Measurements from ENCODE around the gene PRIMPOL. TPM values are rescaled to one million over a fixed set of nuclear protein-coding genes. Genes with fewer than 3 reads are reported as not detected.

The PRIMPOL gene
- total RNA-seq, 1 donor from 2014 or later, result 11.3 TPM

- Mint-ChIP-seq H3K27ac (ENCODE audit: unreplicated experiment) (no peak overlapping the region), H3K27me3 (ENCODE audit: low read depth) (no peaks in the 10 kb centered on the region), H3K4me1 (ENCODE audit: low read depth) (peaks cover 25% of the 10 kb centered on the region), H3K36me3 (ENCODE audit: low read depth) (no peaks in the 10 kb centered on the region), H3K9me3 (ENCODE audit: low read depth) (no peaks in the 10 kb centered on the region), H3K4me3 (ENCODE audit: unreplicated experiment) (no peak overlapping the region)
- TF ChIP-seq, protein P1, sequence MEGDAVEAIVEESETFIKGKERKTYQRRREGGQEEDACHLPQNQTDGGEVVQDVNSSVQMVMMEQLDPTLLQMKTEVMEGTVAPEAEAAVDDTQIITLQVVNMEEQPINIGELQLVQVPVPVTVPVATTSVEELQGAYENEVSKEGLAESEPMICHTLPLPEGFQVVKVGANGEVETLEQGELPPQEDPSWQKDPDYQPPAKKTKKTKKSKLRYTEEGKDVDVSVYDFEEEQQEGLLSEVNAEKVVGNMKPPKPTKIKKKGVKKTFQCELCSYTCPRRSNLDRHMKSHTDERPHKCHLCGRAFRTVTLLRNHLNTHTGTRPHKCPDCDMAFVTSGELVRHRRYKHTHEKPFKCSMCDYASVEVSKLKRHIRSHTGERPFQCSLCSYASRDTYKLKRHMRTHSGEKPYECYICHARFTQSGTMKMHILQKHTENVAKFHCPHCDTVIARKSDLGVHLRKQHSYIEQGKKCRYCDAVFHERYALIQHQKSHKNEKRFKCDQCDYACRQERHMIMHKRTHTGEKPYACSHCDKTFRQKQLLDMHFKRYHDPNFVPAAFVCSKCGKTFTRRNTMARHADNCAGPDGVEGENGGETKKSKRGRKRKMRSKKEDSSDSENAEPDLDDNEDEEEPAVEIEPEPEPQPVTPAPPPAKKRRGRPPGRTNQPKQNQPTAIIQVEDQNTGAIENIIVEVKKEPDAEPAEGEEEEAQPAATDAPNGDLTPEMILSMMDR (IDR thresholded peaks at IDR 0.05), result no peak
- DNase-seq (ENCODE audit: low spot score), result no peak
Observed at GRCh38 chr4:184744236-184744635, 94.7 kb downstream of the PRIMPOL start.

Other genes starting within 250 kb of the PRIMPOL start
- gene IRF2, start 175.2 kb upstream of the PRIMPOL start, total RNA-seq, result 11.7 to 13.2 TPM (median 12.2 TPM) in 3 replicates
- gene CASP3, start 291 bp upstream of the PRIMPOL start, total RNA-seq, result 27.4 to 31.8 TPM (median 31.5 TPM) in 3 replicates
- 5.7 to 12.9 TPM (median 6.3 TPM) in 3 replicates for gene CENPU, start 84.4 kb downstream of the PRIMPOL start, total RNA-seq
- gene ACSL1, start 176.2 kb downstream of the PRIMPOL start, total RNA-seq, result 40.9 to 58.1 TPM (median 41.2 TPM) in 3 replicates